ENCODE measurements around the gene POU2AF3.

The POU2AF3 gene

DNA sequence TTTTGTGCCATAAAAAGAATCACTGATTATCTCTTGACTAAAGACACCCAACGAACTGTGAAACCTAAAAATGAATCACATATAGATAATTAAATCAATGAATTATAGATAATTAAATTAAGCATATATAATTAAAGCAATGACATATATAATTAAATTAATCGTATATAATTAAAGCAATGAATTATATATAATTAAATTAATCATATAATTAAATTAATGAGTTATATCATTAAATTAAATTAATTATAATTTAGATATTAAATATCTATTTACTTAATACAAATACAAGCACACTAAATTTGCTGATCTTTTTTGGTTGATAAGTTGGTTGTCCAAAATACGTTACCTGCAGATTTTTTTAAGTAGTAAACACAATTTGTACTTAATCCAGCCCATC is 49.8 kb downstream of the POU2AF3 start:
- Histone ChIP-seq H3K27me3 (no peaks in the 10 kb centered on the region), H3K9me3 (no peaks in the 10 kb centered on the region), H3K36me3 (no peaks in the 10 kb centered on the region), H3K4me1 (ENCODE audit: control insufficient read depth in 1 of 2, insufficient read depth in 1 of 2, low read depth in 1 of 2, low read length in 1 of 2) (no peaks in the 10 kb centered on the region), H3K4me3 (ENCODE audit: low read depth in 1 of 2, low read length in 1 of 2) (no peak overlapping the region), H3K27ac (no peak overlapping the region)
- TF ChIP-seq, protein P1, sequence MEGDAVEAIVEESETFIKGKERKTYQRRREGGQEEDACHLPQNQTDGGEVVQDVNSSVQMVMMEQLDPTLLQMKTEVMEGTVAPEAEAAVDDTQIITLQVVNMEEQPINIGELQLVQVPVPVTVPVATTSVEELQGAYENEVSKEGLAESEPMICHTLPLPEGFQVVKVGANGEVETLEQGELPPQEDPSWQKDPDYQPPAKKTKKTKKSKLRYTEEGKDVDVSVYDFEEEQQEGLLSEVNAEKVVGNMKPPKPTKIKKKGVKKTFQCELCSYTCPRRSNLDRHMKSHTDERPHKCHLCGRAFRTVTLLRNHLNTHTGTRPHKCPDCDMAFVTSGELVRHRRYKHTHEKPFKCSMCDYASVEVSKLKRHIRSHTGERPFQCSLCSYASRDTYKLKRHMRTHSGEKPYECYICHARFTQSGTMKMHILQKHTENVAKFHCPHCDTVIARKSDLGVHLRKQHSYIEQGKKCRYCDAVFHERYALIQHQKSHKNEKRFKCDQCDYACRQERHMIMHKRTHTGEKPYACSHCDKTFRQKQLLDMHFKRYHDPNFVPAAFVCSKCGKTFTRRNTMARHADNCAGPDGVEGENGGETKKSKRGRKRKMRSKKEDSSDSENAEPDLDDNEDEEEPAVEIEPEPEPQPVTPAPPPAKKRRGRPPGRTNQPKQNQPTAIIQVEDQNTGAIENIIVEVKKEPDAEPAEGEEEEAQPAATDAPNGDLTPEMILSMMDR (IDR thresholded peaks at IDR 0.05) = no peak

DNA sequence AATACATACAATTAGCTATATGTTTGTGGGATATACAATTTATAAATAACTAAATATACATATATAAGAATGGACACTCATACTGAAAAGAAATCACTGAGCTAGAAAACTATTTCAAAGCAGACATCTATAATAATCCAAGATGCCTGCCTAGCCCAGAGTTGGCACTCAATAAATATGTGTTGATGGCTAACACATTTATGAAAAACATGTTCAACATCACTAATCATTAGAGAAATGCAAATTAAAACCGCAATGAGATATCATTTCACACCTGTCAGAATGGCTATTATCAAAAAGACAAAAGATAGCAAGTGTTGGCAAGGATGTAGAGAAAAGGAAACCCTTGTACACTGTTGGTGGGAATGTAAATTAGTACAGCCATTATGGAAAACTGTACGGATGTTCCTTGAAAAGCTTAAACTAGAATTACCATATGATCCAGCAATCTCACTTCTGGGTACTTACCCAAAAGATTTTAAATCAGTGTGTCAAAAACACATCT is 50.9 kb downstream of the POU2AF3 start:
- no peaks in the 10 kb centered on the region for H3K36me3 ChIP-seq
- H3K4me3 ChIP-seq (ENCODE audit: low read depth in 1 of 2, low read length in 1 of 2) = no peak overlapping the region
- no peaks in the 10 kb centered on the region for H3K27me3 ChIP-seq
- H3K4me1 ChIP-seq (ENCODE audit: control insufficient read depth in 1 of 2, insufficient read depth in 1 of 2, low read depth in 1 of 2, low read length in 1 of 2) = no peaks in the 10 kb centered on the region
- no peak overlapping the region for H3K27ac ChIP-seq
- H3K9me3 ChIP-seq = no peaks in the 10 kb centered on the region
- TF ChIP-seq, protein P1 (IDR thresholded peaks at IDR 0.05) = no peak

DNA sequence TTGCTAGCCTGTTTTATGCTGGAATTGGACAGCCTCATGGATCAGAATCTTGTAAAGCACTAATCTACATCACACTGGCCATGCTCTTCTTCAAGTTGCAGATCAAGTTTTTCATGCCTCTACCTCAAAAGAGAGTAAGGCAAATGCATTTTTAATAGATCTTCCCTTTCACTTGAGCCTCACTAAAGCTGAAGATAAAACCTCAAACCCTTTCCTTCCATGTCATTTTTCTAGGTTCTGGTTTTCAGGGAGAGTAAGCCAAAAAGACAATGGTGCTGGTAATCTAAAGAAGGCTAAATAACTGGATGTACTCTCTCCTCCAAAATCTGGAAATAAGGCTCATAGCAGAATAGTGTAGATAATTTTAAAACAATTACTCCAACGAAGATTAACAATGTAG is 52.5 kb downstream of the POU2AF3 start:
- no peaks in the 10 kb centered on the region for H3K4me1 ChIP-seq (ENCODE audit: control insufficient read depth in 1 of 2, insufficient read depth in 1 of 2, low read depth in 1 of 2, low read length in 1 of 2)
- H3K36me3 ChIP-seq = no peaks in the 10 kb centered on the region
- no peak overlapping the region for H3K4me3 ChIP-seq (ENCODE audit: low read depth in 1 of 2, low read length in 1 of 2)
- TF ChIP-seq, protein P1 (IDR thresholded peaks at IDR 0.05) = no peak
- H3K27me3 ChIP-seq = no peaks in the 10 kb centered on the region
- no peaks in the 10 kb centered on the region for H3K9me3 ChIP-seq
- no peak overlapping the region for H3K27ac ChIP-seq

DNA sequence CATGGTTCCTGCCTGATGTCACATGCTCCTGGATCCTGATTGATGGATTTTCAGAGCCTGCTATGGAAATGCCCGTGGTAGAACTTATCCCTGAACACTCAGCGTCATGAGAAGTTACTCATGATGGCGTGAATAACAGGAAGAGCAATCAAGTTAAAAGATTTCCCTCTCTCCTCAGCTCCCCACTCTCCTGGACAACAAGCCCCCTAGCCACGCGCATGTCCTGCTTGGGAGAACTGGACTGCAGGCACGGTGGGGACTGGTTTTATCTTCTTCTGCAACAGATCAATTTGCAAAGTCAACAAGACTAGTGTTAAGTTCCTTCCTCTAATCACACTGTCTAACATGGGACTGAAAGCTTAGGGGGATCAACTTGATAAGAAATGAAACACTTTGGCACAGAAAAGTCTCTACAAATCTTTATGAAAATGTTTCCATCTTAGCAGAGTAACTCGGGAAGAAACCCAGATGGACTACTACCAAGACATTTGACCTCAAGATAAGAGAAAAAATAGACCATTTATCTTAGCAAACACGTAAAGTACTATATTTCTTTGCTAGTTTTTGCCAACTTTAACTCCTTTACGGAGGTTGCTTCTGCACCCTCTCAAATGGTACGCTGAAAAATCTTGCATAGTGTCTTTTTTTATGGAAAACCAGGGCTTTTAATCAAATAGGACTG is 53.2 kb downstream of the POU2AF3 start:
- no peaks in the 10 kb centered on the region for H3K36me3 ChIP-seq
- no peak overlapping the region for H3K4me3 ChIP-seq (ENCODE audit: low read depth in 1 of 2, low read length in 1 of 2)
- TF ChIP-seq, protein P1 (IDR thresholded peaks at IDR 0.05) = no peak
- no peak overlapping the region for H3K27ac ChIP-seq
- H3K27me3 ChIP-seq = no peaks in the 10 kb centered on the region
- H3K9me3 ChIP-seq = no peaks in the 10 kb centered on the region
- no peaks in the 10 kb centered on the region for H3K4me1 ChIP-seq (ENCODE audit: control insufficient read depth in 1 of 2, insufficient read depth in 1 of 2, low read depth in 1 of 2, low read length in 1 of 2)

GRCh38 chr11:111352231-111352746 is 53.9 kb downstream of the POU2AF3 start:
- Histone ChIP-seq H3K9me3 (no peaks in the 10 kb centered on the region), H3K27ac (no peak overlapping the region), H3K36me3 (no peaks in the 10 kb centered on the region), H3K4me1 (ENCODE audit: control insufficient read depth in 1 of 2, insufficient read depth in 1 of 2, low read depth in 1 of 2, low read length in 1 of 2) (no peaks in the 10 kb centered on the region), H3K27me3 (no peaks in the 10 kb centered on the region), H3K4me3 (ENCODE audit: low read depth in 1 of 2, low read length in 1 of 2) (no peak overlapping the region)
- TF ChIP-seq, protein P1 (IDR thresholded peaks at IDR 0.05) = no peak

Measured in neutrophil (primary cell).